Testis (tissue), 3 donors: ENCODE measurements around the gene MRPL4. TPM values are rescaled to one million over a fixed set of nuclear protein-coding genes. Genes with fewer than 3 reads are reported as not detected.

Source experiments
- DNase-seq: peaks from one replicate; pipeline ENCODE4 v3.0.0-alpha.2; 2019
- H3K27ac ChIP-seq, 2 donors: fragments of 200-600 bp; sonication (generic); one replicate each; pipeline ENCODE4 v1.5.1; 2019
- H3K27me3 ChIP-seq: fragments of 200-600 bp; sonication (generic); one replicate; pipeline ENCODE4 v1.5.1; 2019
- H3K36me3 ChIP-seq: fragments of 200-600 bp; sonication (generic); one replicate; pipeline ENCODE4 v1.5.1; 2017; ENCODE audit warnings: low read depth; ENCODE audit errors: missing control alignments
- H3K4me1 ChIP-seq: fragments of 200-600 bp; sonication (generic); one replicate; pipeline ENCODE4 v1.5.1; 2019
- H3K4me3 ChIP-seq, 2 donors: fragments of 200-600 bp; sonication (generic); one replicate each; pipeline ENCODE4 v1.5.1; 2017 to 2019
- H3K9me3 ChIP-seq: fragments of 200-600 bp; sonication (generic); one replicate; pipeline ENCODE4 v1.5.1; 2017
- POLR2A ChIP-seq: fragments of 450-650 bp; IDR thresholded peaks from one replicate; pipeline ENCODE4 v1.6.1; 2017; ENCODE audit warnings: antibody characterized with exemption, mild to moderate bottlenecking, moderate library complexity
- WGBS, 2 donors: methylation state at CpG; one replicate each; pipeline ENCODE4 v1.1.5; 2018; 5-methylcytosine and 5-hydroxymethylcytosine counted together
- intact Hi-C: fragments of 100-400 bp; cut with DNase I; formaldehyde crosslinking; loops from one replicate; pipeline ENCODE4 v1.15.1; 2023; ENCODE audit warnings: low total_unique reads
- polyA plus RNA-seq: library from polyadenylated mRNA; stranded (reverse); fragments of 350-450 nt; fragmentation: Illumina TruSeq; extraction: RNeasy Lipid Tissue Mini Kit (QIAGEN cat#74804); gene quantifications from one replicate; pipeline ENCODE4 v1.2.3, GENCODE V29; 2014; ENCODE audit warnings: low read depth, low replicate concordance; ENCODE audit not compliant: insufficient read depth
- total RNA-seq, 2 donors: library from RNA; depleted of rRNA; stranded (reverse); fragments of >200 nt; gene quantifications; one replicate each; pipeline ENCODE4 v1.2.3, GENCODE V29; 2016
- TF ChIP-seq, protein P1 (sequence below), 3 experiments: fragments of 450-650 bp in 2 of 3; fragments of 200-600 bp in 1 of 3; sonication (generic) in 1 of 3; IDR thresholded peaks; one replicate each; pipeline ENCODE4 v1.5.1; 2016 to 2019; ENCODE audit warnings: antibody characterized with exemption in 3 of 3, mild to moderate bottlenecking in 2 of 3, moderate library complexity in 1 of 3

The MRPL4 gene
- total and polyA plus RNA-seq, 3 donors from 2014 or later = 53.3 to 91.8 (median 63.5) TPM

DNA sequence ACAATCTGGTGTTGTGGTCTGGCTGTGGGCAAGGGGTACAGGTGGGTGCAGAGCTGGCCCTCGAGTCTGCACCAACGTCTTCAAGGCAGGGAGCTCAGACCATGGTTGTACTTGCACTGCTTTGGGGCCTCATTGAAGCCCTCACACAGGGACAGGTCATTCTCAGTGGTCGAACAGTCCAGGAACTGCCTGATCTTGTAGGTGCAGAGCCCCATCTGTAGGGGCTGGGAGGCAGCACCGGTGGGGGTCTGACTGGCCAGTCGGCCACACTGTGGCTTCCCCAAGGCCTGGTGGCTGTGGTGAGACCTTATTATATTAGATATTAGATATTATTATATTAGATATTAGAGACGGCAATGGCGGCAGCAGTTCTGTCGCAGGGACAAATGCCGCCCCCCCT is 34.9 kb upstream of the MRPL4 start:
- Histone ChIP-seq H3K4me3 (no peak overlapping the region), H3K27me3 (no peaks in the 10 kb centered on the region), H3K36me3 (no peaks in the 10 kb centered on the region), H3K9me3 (no peaks in the 10 kb centered on the region), H3K4me1 (no peaks in the 10 kb centered on the region), H3K27ac (no peak overlapping the region)
- no peak for DNase-seq
- 87 to 88% methylated on average over 9 of the region's 9 CpGs for WGBS, 2 donors
- no peak for TF ChIP-seq POLR2A
- TF ChIP-seq, protein P1, sequence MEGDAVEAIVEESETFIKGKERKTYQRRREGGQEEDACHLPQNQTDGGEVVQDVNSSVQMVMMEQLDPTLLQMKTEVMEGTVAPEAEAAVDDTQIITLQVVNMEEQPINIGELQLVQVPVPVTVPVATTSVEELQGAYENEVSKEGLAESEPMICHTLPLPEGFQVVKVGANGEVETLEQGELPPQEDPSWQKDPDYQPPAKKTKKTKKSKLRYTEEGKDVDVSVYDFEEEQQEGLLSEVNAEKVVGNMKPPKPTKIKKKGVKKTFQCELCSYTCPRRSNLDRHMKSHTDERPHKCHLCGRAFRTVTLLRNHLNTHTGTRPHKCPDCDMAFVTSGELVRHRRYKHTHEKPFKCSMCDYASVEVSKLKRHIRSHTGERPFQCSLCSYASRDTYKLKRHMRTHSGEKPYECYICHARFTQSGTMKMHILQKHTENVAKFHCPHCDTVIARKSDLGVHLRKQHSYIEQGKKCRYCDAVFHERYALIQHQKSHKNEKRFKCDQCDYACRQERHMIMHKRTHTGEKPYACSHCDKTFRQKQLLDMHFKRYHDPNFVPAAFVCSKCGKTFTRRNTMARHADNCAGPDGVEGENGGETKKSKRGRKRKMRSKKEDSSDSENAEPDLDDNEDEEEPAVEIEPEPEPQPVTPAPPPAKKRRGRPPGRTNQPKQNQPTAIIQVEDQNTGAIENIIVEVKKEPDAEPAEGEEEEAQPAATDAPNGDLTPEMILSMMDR (IDR thresholded peaks at IDR 0.05) = no peak
- intact Hi-C loops = no loop called here

DNA sequence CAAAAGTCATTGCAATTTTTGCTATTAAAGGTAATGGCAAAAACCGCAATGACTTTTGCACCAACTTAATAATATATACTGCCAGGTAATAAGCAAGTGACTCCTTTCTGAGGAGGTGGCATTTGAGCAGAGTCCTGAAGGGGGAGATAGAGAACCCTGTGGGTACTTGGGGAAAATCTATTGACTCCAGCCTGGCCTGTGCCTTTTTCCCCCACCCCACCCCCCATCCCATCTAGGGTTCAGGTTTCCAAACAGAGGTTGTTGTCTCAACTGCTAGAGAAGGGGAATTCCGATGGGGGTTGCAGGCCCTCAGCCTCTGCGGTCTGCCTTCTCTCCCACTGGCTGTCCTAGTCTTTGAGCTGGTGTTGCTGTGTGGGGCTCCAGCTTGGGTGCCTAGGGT is 32.3 kb upstream of the MRPL4 start:
- Histone ChIP-seq H3K27ac (no peak overlapping the region), H3K27me3 (no peaks in the 10 kb centered on the region), H3K36me3 (no peaks in the 10 kb centered on the region), H3K4me3 (no peak overlapping the region), H3K9me3 (no peaks in the 10 kb centered on the region), H3K4me1 (no peaks in the 10 kb centered on the region)
- intact Hi-C loops = no loop called here
- 50 to 64% methylated on average over 2 to 3 of the region's 3 CpGs for WGBS, 2 donors
- no peak for TF ChIP-seq POLR2A
- TF ChIP-seq, protein P1 (IDR thresholded peaks at IDR 0.05) = no peak
- no peak for DNase-seq

DNA sequence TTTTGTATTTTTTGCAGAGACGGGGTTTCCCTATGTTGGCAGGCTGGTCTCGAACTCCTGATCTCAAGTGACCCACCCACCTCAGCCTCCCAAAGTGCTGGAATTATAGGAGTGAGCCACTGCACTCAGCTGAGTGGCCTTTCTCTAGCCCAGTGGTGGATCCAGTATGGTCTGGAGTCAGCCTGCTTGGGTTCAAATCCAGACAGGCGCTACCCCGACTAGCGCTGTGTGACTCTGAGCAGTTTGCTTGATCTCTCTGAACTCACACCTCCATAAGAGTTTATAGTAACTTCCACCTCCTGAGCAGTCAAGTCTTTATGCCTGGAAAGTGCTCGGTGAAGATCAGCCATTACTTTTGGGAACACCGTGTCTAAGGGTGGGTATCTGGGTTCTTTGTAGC is 31.3 kb upstream of the MRPL4 start:
- Histone ChIP-seq H3K36me3 (no peaks in the 10 kb centered on the region), H3K27me3 (no peaks in the 10 kb centered on the region), H3K4me1 (peaks cover 2% of the 10 kb centered on the region), H3K27ac (no peak overlapping the region), H3K4me3 (no peak overlapping the region), H3K9me3 (no peaks in the 10 kb centered on the region)
- 91 to 94% methylated on average over 7 of the region's 7 CpGs for WGBS, 2 donors
- intact Hi-C loops = no loop called here
- DNase-seq = no peak
- TF ChIP-seq POLR2A = no peak
- TF ChIP-seq, protein P1 (IDR thresholded peaks at IDR 0.05) = no peak

DNA sequence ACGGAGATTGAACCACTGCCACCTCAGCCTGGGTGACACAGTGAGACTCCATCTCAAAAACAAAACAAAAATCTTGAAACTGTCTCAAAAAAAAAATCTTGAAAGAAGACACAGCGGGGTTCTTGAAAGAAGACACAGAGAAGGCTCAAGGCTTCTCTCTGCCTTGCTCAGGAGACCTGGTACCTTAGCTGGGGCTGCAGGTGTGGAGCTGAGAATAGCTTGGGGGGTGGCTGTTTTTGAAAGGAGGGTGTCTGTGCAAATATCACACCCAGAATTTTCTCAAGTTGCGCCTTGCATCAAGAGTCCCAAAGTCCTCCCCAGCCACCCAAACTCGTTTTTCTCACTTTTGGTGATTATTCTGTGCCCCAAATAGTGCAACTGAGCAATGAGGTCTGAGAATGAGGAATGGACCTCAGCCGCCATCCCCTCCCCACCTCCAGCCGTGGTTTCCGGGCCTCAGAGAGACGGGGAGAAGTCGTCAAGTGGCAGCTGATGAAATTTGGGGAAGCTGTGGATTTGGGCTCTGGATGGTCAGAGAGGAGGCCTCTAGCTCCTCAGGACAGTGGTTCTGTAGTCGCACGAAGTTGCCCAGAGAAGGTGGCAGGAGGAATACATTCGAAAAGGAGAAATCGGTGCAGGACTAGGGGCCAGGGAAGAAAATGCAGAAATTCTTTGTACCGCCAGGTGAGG is 29.7 kb upstream of the MRPL4 start:
- Histone ChIP-seq H3K27me3 (no peaks in the 10 kb centered on the region), H3K36me3 (no peaks in the 10 kb centered on the region), H3K27ac (no peak overlapping the region), H3K9me3 (no peaks in the 10 kb centered on the region), H3K4me1 (peaks cover 19% of the 10 kb centered on the region), H3K4me3 (no peak overlapping the region)
- intact Hi-C loops = no loop called here
- DNase-seq = no peak
- WGBS, 2 donors = 84 to 85% methylated on average over 14 of the region's 14 CpGs
- TF ChIP-seq, protein P1 (IDR thresholded peaks at IDR 0.05) = no peak
- no peak for TF ChIP-seq POLR2A
